ENCODE measurements around the gene MAN2A1.
A peak's percentile ranks its signal among the peaks of the same experiment; 100 is the strongest.

The MAN2A1 gene

GRCh38 chr5:109678447-109678846, 11.3 kb upstream of the MAN2A1 start:
- DNase-seq (ENCODE audit: low read depth in 2 of 3, low spot score in 1 of 3) = no peak

GRCh38 chr5:109681763-109682162, 8.0 kb upstream of the MAN2A1 start:
- DNase-seq (ENCODE audit: low read depth in 2 of 3, low spot score in 1 of 3) = no peak

- no peak for DNase-seq (ENCODE audit: low read depth in 2 of 3, low spot score in 1 of 3)
Measured at GRCh38 chr5:109682383-109682782, 7.3 kb upstream of the MAN2A1 start.

DNA sequence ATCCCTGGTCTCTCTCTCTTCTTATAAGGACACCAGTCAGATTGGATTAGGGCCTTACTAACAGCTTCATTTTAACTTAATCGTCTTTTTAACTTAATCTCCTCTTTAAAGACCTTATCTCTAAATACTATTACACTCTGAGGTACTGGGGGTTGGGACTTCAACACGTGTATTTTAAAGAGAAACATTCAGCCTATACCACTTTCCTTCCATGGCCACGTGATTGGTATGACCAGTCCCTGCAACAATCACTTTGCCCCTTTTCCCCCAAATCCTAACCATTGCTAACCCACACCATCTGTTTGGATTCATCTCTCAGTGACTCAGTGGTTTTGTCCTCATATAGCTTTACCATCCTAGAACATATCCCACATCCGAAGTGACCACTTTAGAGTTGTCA, 3.8 kb upstream of the MAN2A1 start:
- no peak for DNase-seq (ENCODE audit: low read depth in 2 of 3, low spot score in 1 of 3)

- no peak for DNase-seq (ENCODE audit: low read depth in 2 of 3, low spot score in 1 of 3)
Measured at GRCh38 chr5:109688630-109688969, 1.1 kb upstream of the MAN2A1 start.

- DNase-seq (ENCODE audit: low read depth in 2 of 3, low spot score in 1 of 3) = peak; percentile 47 to 71 (median 67)
Measured at GRCh38 chr5:109688970-109689739, 572 bp upstream of the MAN2A1 start.

- DNase-seq (ENCODE audit: low read depth in 2 of 3, low spot score in 1 of 3) = peak; percentile 15 to 41 (median 23)
Measured at GRCh38 chr5:109690242-109690974, 681 bp downstream of the MAN2A1 start.

DNA sequence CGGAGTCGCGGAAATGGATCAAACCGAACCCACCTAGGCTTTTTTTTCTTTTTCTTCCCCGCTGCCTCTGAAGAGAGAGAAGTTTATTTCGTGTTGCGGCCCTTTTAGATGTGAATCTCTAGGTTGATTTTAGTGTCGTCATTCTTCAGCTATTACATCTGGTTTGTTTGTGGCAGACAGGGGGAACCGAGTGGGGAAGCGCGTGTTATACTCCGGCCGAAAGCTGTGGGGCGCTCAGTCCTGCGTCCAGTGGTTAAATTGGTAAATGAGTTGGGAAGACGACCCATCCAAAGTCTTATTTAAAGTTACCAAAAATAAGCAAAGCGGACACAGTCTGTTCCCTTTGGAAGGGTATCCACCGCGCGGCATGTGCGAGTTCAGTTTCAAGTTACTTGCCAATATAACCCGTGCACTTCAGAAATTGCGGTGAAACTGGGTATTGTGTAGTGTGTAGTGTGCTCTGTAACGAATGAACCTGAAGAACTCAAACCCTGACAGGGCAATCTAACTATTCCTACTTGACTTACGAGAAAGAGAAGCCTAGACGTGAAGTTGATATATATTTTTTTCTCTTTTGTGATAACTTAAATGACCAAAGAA, 1.3 kb downstream of the MAN2A1 start:
- DNase-seq (ENCODE audit: low read depth in 2 of 3, low spot score in 1 of 3) = peak; percentile 12 to 30 (median 23)

- DNase-seq (ENCODE audit: low read depth in 2 of 3, low spot score in 1 of 3) = no peak
Measured at GRCh38 chr5:109691996-109692395, 2.3 kb downstream of the MAN2A1 start.

GRCh38 chr5:109692852-109693251, 3.1 kb downstream of the MAN2A1 start:
- no peak for DNase-seq (ENCODE audit: low read depth in 2 of 3, low spot score in 1 of 3)

- no peak for DNase-seq (ENCODE audit: low read depth in 2 of 3, low spot score in 1 of 3)
Measured at GRCh38 chr5:109693535-109694400, 4.0 kb downstream of the MAN2A1 start.

DNA sequence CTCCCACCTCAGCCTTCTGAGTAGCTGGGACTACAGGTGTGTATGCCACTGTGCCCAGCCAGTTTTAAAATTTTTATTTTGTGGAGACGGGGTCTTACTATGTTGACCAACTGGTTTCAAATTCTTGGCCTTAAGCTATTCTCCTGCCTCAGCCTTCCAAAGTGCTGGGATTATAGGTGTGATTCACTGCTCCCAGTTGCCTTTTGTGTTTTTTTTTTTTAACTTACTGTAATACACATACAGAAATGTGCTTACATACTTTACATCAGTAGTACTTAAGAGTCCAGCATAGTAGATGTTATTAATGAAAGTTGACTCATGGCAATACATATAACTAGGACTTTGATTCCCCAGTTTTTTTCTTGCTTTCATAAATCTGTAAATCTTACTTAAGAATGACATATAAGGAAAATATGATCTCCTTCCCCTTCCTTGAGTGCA, 4.7 kb downstream of the MAN2A1 start:
- DNase-seq (ENCODE audit: low read depth in 2 of 3, low spot score in 1 of 3) = no peak

GRCh38 chr5:109695005-109695926, 5.5 kb downstream of the MAN2A1 start:
- no peak for DNase-seq (ENCODE audit: low read depth in 2 of 3, low spot score in 1 of 3)

DNA sequence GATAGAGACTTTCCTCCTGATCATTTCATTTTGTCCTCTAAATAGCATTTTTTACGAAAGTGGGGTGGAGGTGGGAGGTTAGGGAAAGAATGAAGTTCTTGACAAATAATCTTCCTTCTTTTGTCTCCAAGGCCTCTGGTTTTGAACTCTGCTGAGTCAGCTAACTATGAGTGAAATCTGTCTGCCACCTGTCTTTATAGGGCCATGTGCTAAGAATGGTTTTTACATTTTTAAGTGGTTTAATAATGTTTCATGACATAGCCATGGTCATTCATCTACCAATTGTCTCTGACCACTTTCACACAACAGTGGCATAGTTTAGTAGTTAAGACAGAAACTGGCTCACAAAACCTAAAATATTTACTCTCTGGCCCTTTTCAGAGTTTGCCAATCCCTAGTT, 7.6 kb downstream of the MAN2A1 start:
- no peak for DNase-seq (ENCODE audit: low read depth in 2 of 3, low spot score in 1 of 3)

DNA sequence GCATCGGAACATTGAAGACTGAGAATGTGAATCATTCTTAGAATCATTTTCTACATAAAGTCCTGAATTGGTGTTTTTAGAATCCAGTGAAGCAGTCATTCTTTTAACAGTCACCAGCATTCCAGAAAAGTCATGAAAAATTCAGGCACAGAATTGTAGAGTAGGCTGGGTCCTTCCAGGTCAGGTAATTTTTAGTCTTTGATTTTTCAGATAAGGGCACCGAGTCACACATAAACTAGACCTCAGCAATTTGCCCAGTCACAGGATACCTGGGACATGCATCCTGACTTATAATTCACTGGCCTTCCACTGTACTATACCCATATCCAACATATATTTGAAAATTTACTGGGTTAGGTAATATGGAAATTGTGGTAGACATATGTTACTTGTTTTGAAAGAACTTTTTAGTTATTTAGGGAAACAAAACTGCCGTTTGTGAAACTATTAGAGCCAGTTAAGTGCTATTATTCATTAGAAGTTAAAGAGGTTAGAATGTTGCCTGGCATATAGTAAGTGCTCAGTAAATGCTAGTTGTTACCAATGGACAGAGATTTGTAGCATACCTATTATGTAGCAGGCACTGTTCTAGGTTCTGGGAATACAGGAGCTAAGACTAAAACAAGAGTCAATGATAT, 10.9 kb downstream of the MAN2A1 start:
- DNase-seq (ENCODE audit: low read depth in 2 of 3, low spot score in 1 of 3) = no peak

DNA sequence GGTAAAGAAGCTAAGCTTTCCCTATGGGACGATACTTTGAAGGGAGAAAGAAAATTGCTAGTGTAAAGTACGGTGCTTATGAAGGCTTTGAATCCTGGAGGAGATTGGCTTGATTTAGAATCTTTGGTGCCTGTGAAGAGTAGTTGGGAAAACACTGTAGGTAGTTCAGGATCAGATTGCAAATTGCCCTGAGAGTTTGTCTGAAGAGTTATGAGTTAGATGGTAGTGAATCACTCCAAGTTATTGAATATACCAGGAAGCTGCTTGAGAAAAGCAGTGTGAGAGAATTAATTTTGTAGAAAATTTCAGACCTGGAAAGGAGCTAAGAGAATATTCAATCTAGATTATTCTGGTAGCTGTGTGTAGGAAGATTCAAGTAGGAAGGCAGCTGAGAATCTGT, 11.5 kb downstream of the MAN2A1 start:
- no peak for DNase-seq (ENCODE audit: low read depth in 2 of 3, low spot score in 1 of 3)

- no peak for DNase-seq (ENCODE audit: low read depth in 2 of 3, low spot score in 1 of 3)
Measured at GRCh38 chr5:109701792-109702191, 12.1 kb downstream of the MAN2A1 start.

- no peak for DNase-seq (ENCODE audit: low read depth in 2 of 3, low spot score in 1 of 3)
Measured at GRCh38 chr5:109703166-109703565, 13.4 kb downstream of the MAN2A1 start.

DNA sequence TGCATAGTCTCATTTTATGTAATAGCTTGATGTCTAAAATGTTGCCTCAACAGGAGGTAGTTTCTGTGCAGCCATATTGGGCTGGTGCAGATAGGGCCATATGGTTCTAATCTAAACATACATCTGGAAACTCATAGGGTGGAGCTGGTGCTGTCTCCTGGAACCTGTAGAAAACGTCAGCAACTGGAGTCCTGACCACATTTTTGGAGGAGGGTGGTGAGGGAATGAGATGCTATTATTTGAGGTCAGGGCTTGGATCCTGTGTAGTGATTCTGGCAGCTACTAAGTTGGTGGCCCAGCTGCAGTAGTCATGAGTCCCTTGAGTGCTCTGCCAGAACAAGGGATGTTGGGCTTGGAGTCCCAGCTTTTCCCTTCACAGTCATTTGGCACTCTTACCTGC, 14.1 kb downstream of the MAN2A1 start:
- no peak for DNase-seq (ENCODE audit: low read depth in 2 of 3, low spot score in 1 of 3)

Data from stimulated activated CD4-positive, alpha-beta T cell treated with anti-CD3 and anti-CD28 coated beads, Interleukin-12 subunit alpha, Interleukin-12 subunit beta, amount 100 ng/mL, for 48 hours (primary cell).